IMR-90 (cell line): ENCODE results near the gene RAB38. TPM values are rescaled to one million over a fixed set of nuclear protein-coding genes. Genes with fewer than 3 reads are reported as not detected.

Source experiments
- ATAC-seq: fragments of 200-7000 bp; cut with Tn5 transposase; 2 replicates; pipeline ENCODE4 v1.9.1; 2020; ENCODE audit warnings: low read depth, mild to moderate bottlenecking, moderate library complexity
- BruUV-seq: library from RNA; stranded (reverse); fragments of 400-500 nt; replicated peaks from 2 replicates; lab custom pipeline; 2021; lab: Mats Ljungman, UMichigan
- CTCF ChIA-PET: fragments of 300-600 bp; formaldehyde crosslinking; extraction: SDS; loops from one replicate; lab custom pipeline; 2021; ENCODE audit warnings: antibody characterized with exemption; lab: Yijun Ruan, JAX
- POLR2A ChIA-PET: fragments of 300-600 bp; sonication (Branson Sonifier 250); formaldehyde crosslinking; loops from one replicate; lab custom pipeline; 2022; ENCODE audit warnings: antibody characterized with exemption; ENCODE audit not compliant: unreplicated experiment; lab: Charles Lee
- DNase-seq: peaks from one replicate; pipeline ENCODE4 v3.0.0; 2013
- H2AFZ ChIP-seq: replicated peaks from 2 replicates; pipeline ENCODE3; 2013; ENCODE audit warnings: low read length, mild to moderate bottlenecking; ENCODE audit not compliant: poor library complexity
- H2AK5ac ChIP-seq: 2 replicates; pipeline ENCODE4 v1.6.1; 2013; ENCODE audit warnings: low read depth, low read length, inconsistent platforms
- H2AK9ac ChIP-seq: replicated peaks from 2 replicates; pipeline ENCODE3; 2013; ENCODE audit warnings: mild to moderate bottlenecking, low read depth, low read length, moderate library complexity; ENCODE audit not compliant: poor library complexity
- H2BK120ac ChIP-seq: 2 replicates; pipeline ENCODE4 v1.6.1; 2013; ENCODE audit warnings: low read depth, low read length, inconsistent platforms
- H2BK15ac ChIP-seq: 3 replicates; pipeline ENCODE4 v1.6.1; 2013; ENCODE audit warnings: low read depth, low read length, inconsistent platforms
- H2BK20ac ChIP-seq: 2 replicates; pipeline ENCODE4 v1.6.1; 2013; ENCODE audit warnings: low read depth, mild to moderate bottlenecking, inconsistent platforms, low read length, moderate library complexity
- H2BK5ac ChIP-seq: 2 replicates; pipeline ENCODE4 v1.6.1; 2013; ENCODE audit warnings: mild to moderate bottlenecking, low read depth, low read length, inconsistent platforms; ENCODE audit not compliant: poor library complexity, severe bottlenecking
- H3K14ac ChIP-seq: replicated peaks from 2 replicates; pipeline ENCODE4 v1.6.1; 2013; ENCODE audit warnings: low read depth, low read length, inconsistent platforms
- H3K18ac ChIP-seq: 2 replicates; pipeline ENCODE4 v1.6.1; 2013; ENCODE audit warnings: low read depth, low read length, control low read depth
- H3K23ac ChIP-seq: 2 replicates; pipeline ENCODE4 v1.6.1; 2013; ENCODE audit warnings: low read depth, low read length, inconsistent platforms
- H3K27ac ChIP-seq: 2 replicates; pipeline ENCODE4 v1.5.1; 2013; ENCODE audit warnings: mild to moderate bottlenecking, control low read depth, low read length; ENCODE audit not compliant: insufficient read depth
- H3K27me3 ChIP-seq: 2 replicates; pipeline ENCODE4 v1.6.1; 2013; ENCODE audit warnings: low read length; ENCODE audit not compliant: control insufficient read depth, insufficient read depth
- H3K36me3 ChIP-seq: 2 replicates; pipeline ENCODE4 v1.6.1; 2013; ENCODE audit warnings: low read length, mixed read lengths; ENCODE audit not compliant: control insufficient read depth, insufficient read depth
- H3K4ac ChIP-seq: 2 replicates; pipeline ENCODE4 v1.6.1; 2013; ENCODE audit warnings: low read depth, low read length, inconsistent platforms
- H3K4me1 ChIP-seq: 2 replicates; pipeline ENCODE4 v1.6.1; 2013; ENCODE audit warnings: low read length, mixed read lengths; ENCODE audit not compliant: control insufficient read depth, insufficient read depth
- H3K4me2 ChIP-seq: 2 replicates; pipeline ENCODE4 v1.6.1; 2013; ENCODE audit warnings: low read depth, mild to moderate bottlenecking, control low read depth, low read length, moderate library complexity
- H3K4me3 ChIP-seq: 2 replicates; pipeline ENCODE4 v1.5.1; 2013; ENCODE audit warnings: low read depth, mild to moderate bottlenecking, control low read depth, low read length, moderate library complexity; ENCODE audit not compliant: insufficient read depth
- H3K56ac ChIP-seq: 2 replicates; pipeline ENCODE4 v1.6.1; 2013; ENCODE audit warnings: low read length, inconsistent platforms; ENCODE audit not compliant: insufficient read depth; ENCODE audit errors: extremely low read depth
- H3K79me1 ChIP-seq, 2 experiments: 2 replicates each; pipeline ENCODE4 v1.6.1; 2013; ENCODE audit warnings: low read length in 2 of 2, inconsistent platforms in 1 of 2, low read depth in 1 of 2
- H3K9ac ChIP-seq: 2 replicates; pipeline ENCODE4 v1.6.1; 2013; ENCODE audit warnings: low read depth, low read length, control low read depth
- H3K9me1 ChIP-seq: 2 replicates; pipeline ENCODE4 v1.6.1; 2013; ENCODE audit warnings: low read length, inconsistent platforms; ENCODE audit not compliant: insufficient read depth
- H3K9me3 ChIP-seq: 2 replicates; pipeline ENCODE4 v1.6.1; 2013; ENCODE audit warnings: low read length; ENCODE audit not compliant: control insufficient read depth, insufficient read depth
- H4K20me1 ChIP-seq: 2 replicates; pipeline ENCODE4 v1.6.1; 2013; ENCODE audit warnings: low read length, inconsistent platforms; ENCODE audit not compliant: insufficient read depth
- H4K5ac ChIP-seq: 2 replicates; pipeline ENCODE4 v1.6.1; 2013; ENCODE audit warnings: mild to moderate bottlenecking, low read depth, low read length, control low read depth
- H4K8ac ChIP-seq, 2 experiments: 2 replicates each; pipeline ENCODE4 v1.6.1; 2013; ENCODE audit warnings: low read depth in 2 of 2, low read length in 2 of 2, control low read depth in 1 of 2, inconsistent platforms in 1 of 2
- H4K91ac ChIP-seq: 2 replicates; pipeline ENCODE4 v1.6.1; 2013; ENCODE audit warnings: low read depth, low read length, inconsistent platforms; ENCODE audit not compliant: insufficient read depth
- BHLHE40 ChIP-seq: fragments of 150-350 bp; IDR thresholded peaks from 2 replicates; pipeline ENCODE4 v1.6.1; 2016; ENCODE audit warnings: mild to moderate bottlenecking, low read depth, low read length
- CEBPB ChIP-seq: IDR thresholded peaks from 2 replicates; pipeline ENCODE4 v1.6.1; 2012; ENCODE audit warnings: low read depth, low read length, improper control_type of control experiment
- CHD1 ChIP-seq: IDR thresholded peaks from 2 replicates; pipeline ENCODE4 v1.6.1; 2012; ENCODE audit warnings: low read depth, low read length, improper control_type of control experiment
- FOS ChIP-seq: fragments of 150-350 bp; IDR thresholded peaks from 2 replicates; pipeline ENCODE4 v1.6.1; 2016; ENCODE audit warnings: low read depth, low read length
- MAFK ChIP-seq: IDR thresholded peaks from 2 replicates; pipeline ENCODE4 v1.6.1; 2012; ENCODE audit warnings: low read depth, low read length, improper control_type of control experiment
- MAZ ChIP-seq: IDR thresholded peaks from 2 replicates; pipeline ENCODE4 v1.6.1; 2012; ENCODE audit warnings: low read depth, mild to moderate bottlenecking, low read length, improper control_type of control experiment, moderate library complexity, borderline replicate concordance
- MXI1 ChIP-seq: IDR thresholded peaks from 2 replicates; pipeline ENCODE4 v1.6.1; 2012; ENCODE audit warnings: low read depth, mild to moderate bottlenecking, low read length, moderate library complexity, borderline replicate concordance
- NFE2L2 ChIP-seq: fragments of 150-350 bp; IDR thresholded peaks from 2 replicates; pipeline ENCODE4 v1.6.1; 2016; ENCODE audit warnings: low read depth, mild to moderate bottlenecking, low read length
- POLR2A ChIP-seq: IDR thresholded peaks from 2 replicates; pipeline ENCODE4 v1.6.1; 2012; ENCODE audit warnings: mild to moderate bottlenecking, low read depth, low read length
- RAD21 ChIP-seq: IDR thresholded peaks from 2 replicates; pipeline ENCODE4 v1.6.1; 2012; ENCODE audit warnings: low read length, improper control_type of control experiment
- RCOR1 ChIP-seq: IDR thresholded peaks from 2 replicates; pipeline ENCODE4 v1.6.1; 2012; ENCODE audit warnings: mild to moderate bottlenecking, low read length, improper control_type of control experiment; ENCODE audit not compliant: insufficient replicate concordance
- RFX5 ChIP-seq: IDR thresholded peaks from 2 replicates; pipeline ENCODE4 v1.8.0; 2012; ENCODE audit warnings: low read depth, mild to moderate bottlenecking, low read length, moderate library complexity
- SMC3 ChIP-seq: fragments of 150-350 bp; IDR thresholded peaks from 2 replicates; pipeline ENCODE4 v1.6.1; 2016; ENCODE audit warnings: low read depth, mild to moderate bottlenecking, antibody characterized with exemption, low read length, moderate library complexity
- dilution Hi-C: fragments of 300-500 bp; cut with HindIII; formaldehyde crosslinking; loops from one replicate; pipeline ENCODE4 v1.14.3; 2018; ENCODE audit warnings: low sequenced_read_pairs; ENCODE audit not compliant: unreplicated experiment
- in situ Hi-C: fragments of 300-500 bp; cut with MboI; formaldehyde crosslinking; loops from 3 replicates; pipeline ENCODE4 v1.14.3; 2019; ENCODE audit warnings: low sequenced_read_pairs, inconsistent platforms, mixed read lengths
- intact Hi-C: fragments of 100-400 bp; cut with micrococcal nuclease; formaldehyde crosslinking; loops from 2 replicates; pipeline ENCODE4 v1.10.0; 2022
- polyA plus RNA-seq, 3 experiments: library from polyadenylated mRNA; depleted of rRNA; stranded (reverse); fragments of >200 nt; gene quantifications; 2 replicates each; pipeline ENCODE4 v1.2.3, GENCODE V29; 2012; ENCODE audit warnings: low replicate concordance in 1 of 3
- total RNA-seq: library from RNA; depleted of rRNA; stranded (reverse); fragments of >200 nt; gene quantifications from 2 replicates; pipeline ENCODE4 v1.2.3, GENCODE V29; 2012
- TF ChIP-seq, protein P1 (sequence below): fragments of 150-350 bp; IDR thresholded peaks from 2 replicates; pipeline ENCODE4 v1.6.1; 2016; ENCODE audit warnings: low read depth, mild to moderate bottlenecking, low read length, moderate library complexity, borderline replicate concordance
- TF ChIP-seq, protein P2 (sequence below): fragments of 150-350 bp; IDR thresholded peaks from 2 replicates; pipeline ENCODE4 v1.6.1; 2017; ENCODE audit warnings: mild to moderate bottlenecking, antibody characterized with exemption, low read length, low read depth
- TF ChIP-seq, protein P3 (sequence below): conservative IDR thresholded peaks from 2 replicates; pipeline ENCODE4 v1.5.1; 2012; ENCODE audit warnings: mild to moderate bottlenecking, low read depth, low read length, improper control_type of control experiment

The RAB38 gene
- total and polyA plus RNA-seq, 2 of the 4 experiments (the other 2 are of a cell fraction): 5.0 to 6.5 TPM

DNA sequence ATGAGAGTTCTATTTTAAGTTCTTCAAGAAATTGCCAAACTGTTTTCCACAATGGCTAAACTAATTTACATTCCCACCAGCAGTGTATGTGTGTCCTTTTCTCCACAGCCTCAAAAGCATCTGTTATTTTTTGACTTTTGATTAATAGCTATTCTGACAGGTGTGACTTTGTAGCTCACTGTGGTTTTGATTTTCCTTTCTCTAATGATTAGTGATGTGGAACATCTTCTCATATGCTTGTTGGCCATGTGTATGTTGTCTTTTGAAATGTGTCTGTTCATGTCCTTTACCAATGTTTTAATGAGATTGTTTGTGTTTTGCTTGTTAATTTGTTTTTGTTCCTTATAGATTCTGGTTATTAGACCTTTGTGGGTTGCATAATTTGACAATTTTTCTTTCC, 18.0 kb upstream of the RAB38 start:
- ATAC-seq: no peak

More for the DNA sequence above, 18.0 kb upstream of the RAB38 start:
- DNase-seq: no peak
- no peak overlapping the region for H4K5ac ChIP-seq
- no peak overlapping the region for H4K8ac ChIP-seq
- H2BK5ac ChIP-seq: no peak overlapping the region
- H3K79me1 ChIP-seq: no peaks in the 10 kb centered on the region
- no peak overlapping the region for H3K14ac ChIP-seq
- no peak overlapping the region for H3K56ac ChIP-seq
- H2AFZ ChIP-seq: no peak overlapping the region
- H3K4me1 ChIP-seq: no peaks in the 10 kb centered on the region
- no peaks in the 10 kb centered on the region for H3K9me1 ChIP-seq
- H2AK9ac ChIP-seq: no peak overlapping the region
- no peak overlapping the region for H2BK15ac ChIP-seq
- H3K18ac ChIP-seq: no peak overlapping the region
- no peak overlapping the region for H3K9ac ChIP-seq
- H2BK20ac ChIP-seq: no peak overlapping the region
- H2BK120ac ChIP-seq: no peak overlapping the region
- no peak overlapping the region for H3K4me3 ChIP-seq
- H3K23ac ChIP-seq: no peak overlapping the region
- POLR2A ChIA-PET: no interaction called here
- H4K91ac ChIP-seq: no peak overlapping the region
- in situ Hi-C loops: no loop called here
- intact Hi-C loops: no loop called here
- no peaks in the 10 kb centered on the region for H3K27me3 ChIP-seq
- CTCF ChIA-PET: no interaction called here
- no peak overlapping the region for H3K4me2 ChIP-seq
- H2AK5ac ChIP-seq: no peak overlapping the region
- dilution Hi-C loops: no loop called here
- no peak overlapping the region for H3K4ac ChIP-seq
- BruUV-seq: no TSS peak
- TF ChIP-seq POLR2A (no peak), CEBPB (no peak), BHLHE40 (no peak), MXI1 (no peak), RCOR1 (no peak), FOS (no peak), RFX5 (no peak), RAD21 (no peak), MAZ (no peak), MAFK (no peak), CHD1 (no peak), NFE2L2 (no peak), SMC3 (no peak)
- TF ChIP-seq, protein P1, sequence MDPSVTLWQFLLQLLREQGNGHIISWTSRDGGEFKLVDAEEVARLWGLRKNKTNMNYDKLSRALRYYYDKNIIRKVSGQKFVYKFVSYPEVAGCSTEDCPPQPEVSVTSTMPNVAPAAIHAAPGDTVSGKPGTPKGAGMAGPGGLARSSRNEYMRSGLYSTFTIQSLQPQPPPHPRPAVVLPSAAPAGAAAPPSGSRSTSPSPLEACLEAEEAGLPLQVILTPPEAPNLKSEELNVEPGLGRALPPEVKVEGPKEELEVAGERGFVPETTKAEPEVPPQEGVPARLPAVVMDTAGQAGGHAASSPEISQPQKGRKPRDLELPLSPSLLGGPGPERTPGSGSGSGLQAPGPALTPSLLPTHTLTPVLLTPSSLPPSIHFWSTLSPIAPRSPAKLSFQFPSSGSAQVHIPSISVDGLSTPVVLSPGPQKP: no peak
- TF ChIP-seq, protein P2, sequence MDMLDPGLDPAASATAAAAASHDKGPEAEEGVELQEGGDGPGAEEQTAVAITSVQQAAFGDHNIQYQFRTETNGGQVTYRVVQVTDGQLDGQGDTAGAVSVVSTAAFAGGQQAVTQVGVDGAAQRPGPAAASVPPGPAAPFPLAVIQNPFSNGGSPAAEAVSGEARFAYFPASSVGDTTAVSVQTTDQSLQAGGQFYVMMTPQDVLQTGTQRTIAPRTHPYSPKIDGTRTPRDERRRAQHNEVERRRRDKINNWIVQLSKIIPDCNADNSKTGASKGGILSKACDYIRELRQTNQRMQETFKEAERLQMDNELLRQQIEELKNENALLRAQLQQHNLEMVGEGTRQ: no peak
- TF ChIP-seq, protein P3, sequence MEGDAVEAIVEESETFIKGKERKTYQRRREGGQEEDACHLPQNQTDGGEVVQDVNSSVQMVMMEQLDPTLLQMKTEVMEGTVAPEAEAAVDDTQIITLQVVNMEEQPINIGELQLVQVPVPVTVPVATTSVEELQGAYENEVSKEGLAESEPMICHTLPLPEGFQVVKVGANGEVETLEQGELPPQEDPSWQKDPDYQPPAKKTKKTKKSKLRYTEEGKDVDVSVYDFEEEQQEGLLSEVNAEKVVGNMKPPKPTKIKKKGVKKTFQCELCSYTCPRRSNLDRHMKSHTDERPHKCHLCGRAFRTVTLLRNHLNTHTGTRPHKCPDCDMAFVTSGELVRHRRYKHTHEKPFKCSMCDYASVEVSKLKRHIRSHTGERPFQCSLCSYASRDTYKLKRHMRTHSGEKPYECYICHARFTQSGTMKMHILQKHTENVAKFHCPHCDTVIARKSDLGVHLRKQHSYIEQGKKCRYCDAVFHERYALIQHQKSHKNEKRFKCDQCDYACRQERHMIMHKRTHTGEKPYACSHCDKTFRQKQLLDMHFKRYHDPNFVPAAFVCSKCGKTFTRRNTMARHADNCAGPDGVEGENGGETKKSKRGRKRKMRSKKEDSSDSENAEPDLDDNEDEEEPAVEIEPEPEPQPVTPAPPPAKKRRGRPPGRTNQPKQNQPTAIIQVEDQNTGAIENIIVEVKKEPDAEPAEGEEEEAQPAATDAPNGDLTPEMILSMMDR: no peak
- H3K36me3 ChIP-seq: no peaks in the 10 kb centered on the region
- H4K20me1 ChIP-seq: no peaks in the 10 kb centered on the region
- H3K9me3 ChIP-seq: no peaks in the 10 kb centered on the region; the same call in 1 of the 2 replicates
- H3K27ac ChIP-seq: no peak overlapping the region
